GM23338 (cell line): ENCODE measurements around the gene SFXN5. TPM values are rescaled to one million over a fixed set of nuclear protein-coding genes. Genes with fewer than 3 reads are reported as not detected.

Source experiments
- ATAC-seq: fragments of 200-7000 bp; cut with Tn5 transposase; 3 replicates; pipeline ENCODE4 v1.9.1; 2020
- DNase-seq: peaks from one replicate; pipeline ENCODE4 v3.0.0-alpha.2; 2015; ENCODE audit warnings: low spot score
- H2AFZ ChIP-seq: fragments of 200-600 bp; sonication (generic); 2 replicates; pipeline ENCODE4 v1.8.0; 2016; ENCODE audit warnings: antibody characterized with exemption, mild to moderate bottlenecking, moderate library complexity
- H3F3A ChIP-seq: fragments of 200-600 bp; sonication (generic); replicated peaks from 2 replicates; pipeline ENCODE4 v1.8.0; 2017; ENCODE audit warnings: antibody characterized with exemption, mixed run types, low read depth
- H3K27ac ChIP-seq: fragments of 200-600 bp; sonication (generic); 2 replicates; pipeline ENCODE4 v1.6.1; 2016; ENCODE audit warnings: low read depth
- H3K27me3 ChIP-seq: fragments of 200-600 bp; sonication (generic); 2 replicates; pipeline ENCODE4 v1.8.0; 2016; ENCODE audit warnings: mild to moderate bottlenecking, mixed run types, moderate library complexity; ENCODE audit not compliant: insufficient read depth
- H3K36me3 ChIP-seq: fragments of 200-600 bp; sonication (generic); 2 replicates; pipeline ENCODE4 v1.8.0; 2016; ENCODE audit warnings: mild to moderate bottlenecking; ENCODE audit not compliant: insufficient read depth
- H3K4me1 ChIP-seq: fragments of 200-600 bp; sonication (generic); 2 replicates; pipeline ENCODE4 v1.8.0; 2016; ENCODE audit warnings: mild to moderate bottlenecking, moderate library complexity; ENCODE audit not compliant: insufficient read depth
- H3K4me2 ChIP-seq: fragments of 200-600 bp; sonication (generic); 2 replicates; pipeline ENCODE4 v1.7.1; 2017; ENCODE audit warnings: mixed run types
- H3K4me3 ChIP-seq: fragments of 200-600 bp; sonication (generic); 2 replicates; pipeline ENCODE4 v1.6.1; 2016; ENCODE audit warnings: mixed run types
- H3K79me2 ChIP-seq: fragments of 200-600 bp; sonication (generic); replicated peaks from 2 replicates; pipeline ENCODE4 v1.8.0; 2017; ENCODE audit warnings: mild to moderate bottlenecking; ENCODE audit not compliant: insufficient read depth
- H3K9me2 ChIP-seq: fragments of 200-600 bp; sonication (generic); 2 replicates; pipeline ENCODE4 v1.8.0; 2017; ENCODE audit not compliant: insufficient read depth
- H4K20me1 ChIP-seq: fragments of 200-600 bp; sonication (generic); replicated peaks from 2 replicates; pipeline ENCODE4 v1.8.0; 2017; ENCODE audit warnings: mild to moderate bottlenecking; ENCODE audit not compliant: insufficient read depth
- H3K27ac Mint-ChIP-seq: 2 replicates; pipeline ENCODE4 v1.8.0; 2020; ENCODE audit warnings: inconsistent platforms, mild to moderate bottlenecking, moderate library complexity, mixed read lengths
- H3K27me3 Mint-ChIP-seq: 3 replicates; pipeline ENCODE4 v1.8.0; 2022; ENCODE audit warnings: low read depth, mild to moderate bottlenecking, moderate library complexity, mixed read lengths, inconsistent platforms; ENCODE audit not compliant: insufficient read depth, poor library complexity
- H3K36me3 Mint-ChIP-seq: 3 replicates; pipeline ENCODE4 v1.8.0; 2021; ENCODE audit warnings: low read depth, mild to moderate bottlenecking, inconsistent platforms, moderate library complexity, mixed read lengths
- H3K4me1 Mint-ChIP-seq: 3 replicates; pipeline ENCODE4 v1.8.0; 2020; ENCODE audit warnings: mild to moderate bottlenecking, inconsistent platforms, mixed read lengths
- H3K4me3 Mint-ChIP-seq: 3 replicates; pipeline ENCODE4 v1.8.0; 2021; ENCODE audit warnings: moderate library complexity, mild to moderate bottlenecking, inconsistent platforms, mixed read lengths
- H3K9me3 Mint-ChIP-seq: 3 replicates; pipeline ENCODE4 v1.8.0; 2020; ENCODE audit warnings: moderate library complexity, mild to moderate bottlenecking, inconsistent platforms, mixed read lengths
- EZH2 ChIP-seq: fragments of 200-600 bp; sonication (generic); IDR thresholded peaks from one replicate; pipeline ENCODE4 v1.8.0; 2017; ENCODE audit warnings: antibody characterized with exemption, mild to moderate bottlenecking, low read depth; ENCODE audit not compliant: unreplicated experiment
- EZH2phosphoT487 ChIP-seq: fragments of 200-600 bp; sonication (generic); IDR thresholded peaks from one replicate; pipeline ENCODE4 v1.8.1; 2018; ENCODE audit warnings: antibody characterized with exemption; ENCODE audit not compliant: unreplicated experiment
- NANOG ChIP-seq: IDR thresholded peaks from 2 replicates; pipeline ENCODE4 v1.6.1; 2016; ENCODE audit warnings: antibody characterized with exemption, borderline replicate concordance
- ZNF114 ChIP-seq: fragments of 250-450 bp; sonication (Bioruptor Pico); IDR thresholded peaks from 2 replicates; pipeline ENCODE4 v1.5.0; 2020; ENCODE audit warnings: mild to moderate bottlenecking, moderate library complexity
- ZNF331 ChIP-seq: fragments of 250-450 bp; sonication (Bioruptor Pico); IDR thresholded peaks from 2 replicates; pipeline ENCODE4 v1.5.0; 2020; ENCODE audit warnings: low read depth, mild to moderate bottlenecking, moderate library complexity
- polyA plus RNA-seq: library from polyadenylated mRNA; unstranded; fragments of >200 nt; fragmentation: Nextera tagmentation; extraction: Ambion mirVana; gene quantifications from 2 replicates; pipeline ENCODE4 v1.2.1, GENCODE V29; 2016
- total RNA-seq: library from RNA; depleted of rRNA; stranded (reverse); fragments of >200 nt; shearing (Covaris generic); gene quantifications from 2 replicates; pipeline ENCODE4 v1.2.3, GENCODE V29; 2014
- TF ChIP-seq, protein P1 (sequence below): fragments of 250-450 bp; sonication (Bioruptor Pico); IDR thresholded peaks from 2 replicates; pipeline ENCODE4 v1.5.0; 2020; ENCODE audit warnings: mild to moderate bottlenecking, moderate library complexity

The SFXN5 gene
- total and polyA plus RNA-seq, 2 experiments from 2014 or later = 23.6 to 25.8 TPM

DNA sequence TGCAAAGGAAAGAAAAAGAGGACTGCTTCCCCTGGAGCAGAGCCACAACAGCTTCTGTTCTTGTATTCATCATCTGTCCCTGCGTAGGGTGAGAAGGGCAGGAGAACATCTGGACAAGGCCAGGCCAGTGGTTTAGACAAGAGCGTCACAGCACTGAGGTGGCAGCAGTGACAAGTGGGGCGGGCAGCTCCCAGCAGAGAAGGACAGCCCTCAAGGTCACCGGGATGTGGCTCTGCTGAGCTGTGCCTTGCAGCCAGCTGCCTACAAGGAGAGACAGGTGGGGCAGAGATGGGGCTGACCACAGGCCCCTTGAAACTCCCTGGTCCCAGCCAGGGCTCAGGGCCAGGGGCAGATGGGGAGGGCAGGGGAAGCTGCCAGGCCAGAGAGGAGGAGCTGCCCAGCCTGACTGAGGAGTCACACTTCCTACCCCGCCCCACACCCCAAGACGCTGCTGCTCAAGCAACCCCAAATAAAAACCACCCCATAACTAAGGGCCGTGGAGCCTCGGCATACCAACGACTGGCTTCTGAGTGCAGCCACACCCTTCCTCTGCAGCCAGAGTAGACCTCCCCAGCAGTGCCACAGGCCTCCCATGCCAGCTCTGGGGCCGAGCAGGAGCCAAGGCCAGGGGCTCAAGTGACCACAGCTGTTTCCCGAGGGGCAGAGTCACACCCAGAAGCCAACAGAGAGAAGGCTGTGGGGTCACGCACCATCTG is 35.9 kb upstream of the SFXN5 start:
- H3K9me3 Mint-ChIP-seq = peaks cover 2% of the 10 kb centered on the region; the same call in 1 of the 3 replicates
- Histone ChIP-seq H4K20me1 (peaks cover 25% of the 10 kb centered on the region), H3K4me2 (no peak overlapping the region), H3K36me3 (no peaks in the 10 kb centered on the region), H2AFZ (no peak overlapping the region), H3K9me2 (no peaks in the 10 kb centered on the region), H3K27me3 (peaks cover 13% of the 10 kb centered on the region; the same call in 1 of the 2 replicates), H3K27ac (no peak overlapping the region), H3K4me1 (peaks cover 24% of the 10 kb centered on the region), H3F3A (peaks cover 7% of the 10 kb centered on the region), H3K4me3 (no peak overlapping the region), H3K79me2 (peaks cover 34% of the 10 kb centered on the region)
- TF ChIP-seq ZNF331 = no peak
- TF ChIP-seq EZH2 = no peak
- no peak for TF ChIP-seq EZH2phosphoT487
- no peak for TF ChIP-seq NANOG
- TF ChIP-seq ZNF114 = no peak
- TF ChIP-seq, protein P1, sequence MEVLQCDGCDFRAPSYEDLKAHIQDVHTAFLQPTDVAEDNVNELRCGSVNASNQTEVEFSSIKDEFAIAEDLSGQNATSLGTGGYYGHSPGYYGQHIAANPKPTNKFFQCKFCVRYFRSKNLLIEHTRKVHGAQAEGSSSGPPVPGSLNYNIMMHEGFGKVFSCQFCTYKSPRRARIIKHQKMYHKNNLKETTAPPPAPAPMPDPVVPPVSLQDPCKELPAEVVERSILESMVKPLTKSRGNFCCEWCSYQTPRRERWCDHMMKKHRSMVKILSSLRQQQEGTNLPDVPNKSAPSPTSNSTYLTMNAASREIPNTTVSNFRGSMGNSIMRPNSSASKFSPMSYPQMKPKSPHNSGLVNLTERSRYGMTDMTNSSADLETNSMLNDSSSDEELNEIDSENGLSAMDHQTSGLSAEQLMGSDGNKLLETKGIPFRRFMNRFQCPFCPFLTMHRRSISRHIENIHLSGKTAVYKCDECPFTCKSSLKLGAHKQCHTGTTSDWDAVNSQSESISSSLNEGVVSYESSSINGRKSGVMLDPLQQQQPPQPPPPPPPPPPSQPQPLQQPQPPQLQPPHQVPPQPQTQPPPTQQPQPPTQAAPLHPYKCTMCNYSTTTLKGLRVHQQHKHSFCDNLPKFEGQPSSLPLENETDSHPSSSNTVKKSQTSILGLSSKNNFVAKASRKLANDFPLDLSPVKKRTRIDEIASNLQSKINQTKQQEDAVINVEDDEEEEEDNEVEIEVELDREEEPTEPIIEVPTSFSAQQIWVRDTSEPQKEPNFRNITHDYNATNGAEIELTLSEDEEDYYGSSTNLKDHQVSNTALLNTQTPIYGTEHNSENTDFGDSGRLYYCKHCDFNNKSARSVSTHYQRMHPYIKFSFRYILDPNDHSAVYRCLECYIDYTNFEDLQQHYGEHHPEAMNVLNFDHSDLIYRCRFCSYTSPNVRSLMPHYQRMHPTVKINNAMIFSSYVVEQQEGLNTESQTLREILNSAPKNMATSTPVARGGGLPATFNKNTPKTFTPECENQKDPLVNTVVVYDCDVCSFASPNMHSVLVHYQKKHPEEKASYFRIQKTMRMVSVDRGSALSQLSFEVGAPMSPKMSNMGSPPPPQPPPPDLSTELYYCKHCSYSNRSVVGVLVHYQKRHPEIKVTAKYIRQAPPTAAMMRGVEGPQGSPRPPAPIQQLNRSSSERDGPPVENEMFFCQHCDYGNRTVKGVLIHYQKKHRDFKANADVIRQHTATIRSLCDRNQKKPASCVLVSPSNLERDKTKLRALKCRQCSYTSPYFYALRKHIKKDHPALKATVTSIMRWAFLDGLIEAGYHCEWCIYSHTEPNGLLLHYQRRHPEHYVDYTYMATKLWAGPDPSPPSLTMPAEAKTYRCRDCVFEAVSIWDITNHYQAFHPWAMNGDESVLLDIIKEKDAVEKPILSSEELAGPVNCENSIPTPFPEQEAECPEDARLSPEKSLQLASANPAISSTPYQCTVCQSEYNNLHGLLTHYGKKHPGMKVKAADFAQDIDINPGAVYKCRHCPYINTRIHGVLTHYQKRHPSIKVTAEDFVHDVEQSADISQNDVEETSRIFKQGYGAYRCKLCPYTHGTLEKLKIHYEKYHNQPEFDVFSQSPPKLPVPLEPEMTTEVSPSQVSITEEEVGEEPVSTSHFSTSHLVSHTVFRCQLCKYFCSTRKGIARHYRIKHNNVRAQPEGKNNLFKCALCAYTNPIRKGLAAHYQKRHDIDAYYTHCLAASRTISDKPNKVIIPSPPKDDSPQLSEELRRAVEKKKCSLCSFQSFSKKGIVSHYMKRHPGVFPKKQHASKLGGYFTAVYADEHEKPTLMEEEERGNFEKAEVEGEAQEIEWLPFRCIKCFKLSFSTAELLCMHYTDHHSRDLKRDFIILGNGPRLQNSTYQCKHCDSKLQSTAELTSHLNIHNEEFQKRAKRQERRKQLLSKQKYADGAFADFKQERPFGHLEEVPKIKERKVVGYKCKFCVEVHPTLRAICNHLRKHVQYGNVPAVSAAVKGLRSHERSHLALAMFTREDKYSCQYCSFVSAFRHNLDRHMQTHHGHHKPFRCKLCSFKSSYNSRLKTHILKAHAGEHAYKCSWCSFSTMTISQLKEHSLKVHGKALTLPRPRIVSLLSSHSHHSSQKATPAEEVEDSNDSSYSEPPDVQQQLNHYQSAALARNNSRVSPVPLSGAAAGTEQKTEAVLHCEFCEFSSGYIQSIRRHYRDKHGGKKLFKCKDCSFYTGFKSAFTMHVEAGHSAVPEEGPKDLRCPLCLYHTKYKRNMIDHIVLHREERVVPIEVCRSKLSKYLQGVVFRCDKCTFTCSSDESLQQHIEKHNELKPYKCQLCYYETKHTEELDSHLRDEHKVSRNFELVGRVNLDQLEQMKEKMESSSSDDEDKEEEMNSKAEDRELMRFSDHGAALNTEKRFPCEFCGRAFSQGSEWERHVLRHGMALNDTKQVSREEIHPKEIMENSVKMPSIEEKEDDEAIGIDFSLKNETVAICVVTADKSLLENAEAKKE (CRISPR knock-in tag) = no peak
- H3K27me3 Mint-ChIP-seq = peaks cover 17% of the 10 kb centered on the region
- H3K4me3 Mint-ChIP-seq = no peak overlapping the region; the same call in 2 of the 3 replicates
- ATAC-seq (no peak), DNase-seq (no peak)
- H3K36me3 Mint-ChIP-seq = peaks cover 7% of the 10 kb centered on the region; the same call in 2 of the 3 replicates
- H3K4me1 Mint-ChIP-seq = peaks cover 48% of the 10 kb centered on the region
- H3K27ac Mint-ChIP-seq = no peak overlapping the region
